ENCODE measurements around the gene ZNF804B.

Gene ZNF804B

DNA sequence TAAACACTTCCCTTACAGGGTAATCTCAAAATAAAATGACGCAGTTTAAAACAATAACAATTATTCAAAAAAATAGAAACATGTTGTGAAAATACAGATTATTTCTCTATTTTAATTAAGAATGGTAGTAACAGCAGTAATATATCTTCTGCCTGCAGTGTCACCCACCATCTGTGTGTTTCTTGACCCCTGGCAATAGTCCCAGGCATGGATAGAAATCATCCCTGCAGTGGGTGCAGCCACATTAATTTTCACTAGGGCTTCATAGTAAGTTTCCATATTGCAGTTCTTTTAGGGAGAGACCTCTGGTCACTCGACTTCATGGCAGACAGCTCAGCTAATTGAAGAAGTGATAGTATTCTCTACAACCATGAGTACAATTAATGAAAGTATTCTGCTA is 506.1 kb downstream of the ZNF804B start:
- DNase-seq (ENCODE audit: low read depth): no peak

DNA sequence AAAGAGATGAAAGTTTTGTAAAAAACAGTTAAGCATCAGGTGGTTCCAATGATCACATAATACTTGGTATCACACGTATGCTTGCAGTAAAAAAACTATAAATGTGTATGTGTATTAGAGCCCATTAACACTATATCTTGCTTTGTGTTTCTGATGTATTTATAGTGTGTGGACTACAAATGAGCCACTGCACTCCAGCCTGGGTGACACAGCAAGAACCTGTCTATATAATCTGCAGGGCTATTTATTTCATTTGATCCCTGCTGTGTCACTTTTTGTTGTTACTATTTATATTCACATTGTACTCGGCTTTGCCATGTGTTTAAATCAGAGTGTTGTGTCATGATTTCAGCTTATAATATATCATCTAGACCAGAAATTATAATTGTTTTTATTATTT is 523.8 kb downstream of the ZNF804B start:
- DNase-seq (ENCODE audit: low read depth): no peak

DNA sequence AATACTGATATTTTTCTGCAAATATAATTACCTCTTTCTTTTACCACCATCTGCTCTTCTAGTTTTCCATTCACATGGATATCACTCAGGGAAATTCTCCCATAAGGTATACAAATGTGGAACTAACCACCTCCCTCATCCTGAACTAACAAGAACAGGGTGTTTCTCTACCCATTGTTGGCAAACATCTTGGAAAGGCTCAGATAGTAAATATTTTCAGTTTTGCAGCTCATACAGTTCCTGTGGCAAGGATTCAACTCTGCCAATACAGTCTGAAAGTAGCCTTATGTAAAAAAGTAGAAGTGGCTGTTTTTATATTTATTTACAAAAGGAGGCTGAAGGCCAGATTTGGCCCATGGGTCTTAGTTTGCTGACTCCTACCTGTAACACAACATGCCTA is 549.0 kb downstream of the ZNF804B start:
- no peak for DNase-seq (ENCODE audit: low read depth)

DNA sequence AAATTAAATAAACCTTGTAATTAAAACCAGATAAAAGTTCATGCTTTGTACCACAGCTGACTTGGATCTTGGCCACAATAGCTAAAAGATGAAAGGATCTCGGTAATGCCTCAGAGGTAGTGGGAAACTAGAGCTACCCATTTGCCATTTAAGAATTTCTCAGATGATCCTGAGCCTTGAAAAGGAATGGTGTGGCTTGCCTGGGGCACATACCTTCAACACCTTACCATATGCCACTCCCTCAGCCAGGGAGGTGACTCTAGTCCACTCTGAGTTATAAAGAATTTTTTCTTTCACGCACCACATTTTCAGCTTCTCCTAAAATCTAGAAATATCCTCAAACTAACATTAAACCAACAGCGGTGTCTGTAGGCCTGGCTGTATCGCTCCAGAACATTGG is 552.4 kb downstream of the ZNF804B start:
- DNase-seq (ENCODE audit: low read depth): no peak

DNA sequence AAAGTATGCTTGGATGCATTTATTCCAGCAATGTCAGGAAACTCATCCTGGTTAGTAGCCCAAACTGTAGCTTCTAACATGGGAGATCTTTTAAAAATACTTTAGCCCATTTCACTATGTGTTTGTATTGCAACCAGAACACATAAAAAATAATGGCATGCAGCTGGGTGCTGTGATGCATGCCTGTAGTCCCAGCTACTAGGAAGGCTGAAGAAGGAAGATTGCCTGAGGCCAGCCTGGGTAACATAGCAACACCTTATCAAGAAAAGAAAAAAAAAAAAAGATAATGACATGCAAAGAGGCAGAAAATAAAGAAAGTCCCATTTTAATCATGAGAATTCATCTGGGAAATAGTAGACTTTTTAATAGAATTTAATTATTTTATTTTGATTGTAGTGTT is 553.1 kb downstream of the ZNF804B start:
- DNase-seq (ENCODE audit: low read depth): no peak

DNA sequence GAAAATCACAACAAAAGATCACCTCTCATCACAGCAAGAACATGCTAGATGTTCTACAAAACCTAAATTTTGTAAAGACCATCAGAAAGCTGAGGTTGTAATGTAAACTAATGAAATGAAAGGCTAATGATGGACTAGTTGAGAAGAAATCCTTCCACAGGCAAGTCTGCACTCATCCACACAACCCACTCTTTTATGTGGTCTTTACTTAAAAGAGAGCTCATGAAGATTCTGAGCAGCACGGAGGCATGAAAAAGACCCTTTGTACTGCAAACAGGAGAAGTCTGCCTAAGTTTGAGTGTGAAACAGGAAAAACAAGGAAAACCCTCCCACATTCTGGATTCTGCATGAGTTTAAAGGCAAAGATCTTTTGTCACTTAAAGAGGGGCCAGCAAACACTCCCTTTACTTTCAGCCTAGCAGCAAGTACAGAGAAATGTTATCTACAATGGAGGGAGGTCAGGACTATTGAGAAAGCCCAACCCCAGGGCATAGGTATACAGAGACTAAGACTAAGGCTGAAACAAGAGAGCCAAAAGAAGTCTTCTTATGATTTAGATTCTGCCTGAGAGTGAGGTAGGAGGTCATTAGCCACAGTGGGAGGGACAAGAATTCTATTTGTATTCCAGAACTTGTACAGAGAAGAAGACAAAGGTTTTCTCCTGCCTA is 557.2 kb downstream of the ZNF804B start:
- DNase-seq (ENCODE audit: low read depth): no peak

DNA sequence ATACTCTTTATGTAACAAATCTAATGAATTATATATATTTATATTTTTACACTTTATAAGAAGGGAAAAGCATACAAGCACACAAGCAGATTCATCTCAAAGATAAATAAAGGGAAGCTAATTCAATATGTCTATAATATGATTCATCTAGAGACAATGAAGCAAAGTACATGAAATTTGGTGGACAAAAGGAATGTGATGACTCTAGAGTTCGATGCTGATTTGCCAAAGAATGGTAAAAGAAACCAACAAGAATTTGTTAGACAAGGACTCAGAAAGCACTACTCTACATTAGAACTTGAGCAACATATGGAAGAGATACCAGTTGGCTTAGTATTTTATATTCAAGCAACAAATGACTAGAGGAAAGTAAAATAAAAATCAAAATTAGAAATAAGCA is 572.5 kb downstream of the ZNF804B start:
- DNase-seq (ENCODE audit: low read depth): no peak

DNA sequence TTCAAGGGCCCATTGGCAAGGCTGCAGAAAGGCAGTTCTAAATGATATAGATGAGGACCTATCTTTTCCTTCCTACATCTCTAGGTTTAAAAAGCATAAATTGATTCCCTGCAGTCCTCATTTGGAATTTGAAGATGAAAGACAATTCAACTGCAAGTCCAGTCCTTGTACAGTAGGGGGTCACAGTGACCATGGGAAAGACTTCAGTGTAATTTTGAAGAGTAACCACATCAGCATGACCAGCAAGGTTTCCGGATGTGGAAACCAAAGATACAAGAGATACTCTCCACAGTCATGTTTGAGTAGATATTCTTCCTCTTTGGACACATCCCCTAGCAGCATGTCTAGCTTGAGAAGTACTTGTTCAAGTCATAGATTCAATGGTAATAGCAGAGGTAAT is 575.3 kb downstream of the ZNF804B start:
- no peak for DNase-seq (ENCODE audit: low read depth)

DNA sequence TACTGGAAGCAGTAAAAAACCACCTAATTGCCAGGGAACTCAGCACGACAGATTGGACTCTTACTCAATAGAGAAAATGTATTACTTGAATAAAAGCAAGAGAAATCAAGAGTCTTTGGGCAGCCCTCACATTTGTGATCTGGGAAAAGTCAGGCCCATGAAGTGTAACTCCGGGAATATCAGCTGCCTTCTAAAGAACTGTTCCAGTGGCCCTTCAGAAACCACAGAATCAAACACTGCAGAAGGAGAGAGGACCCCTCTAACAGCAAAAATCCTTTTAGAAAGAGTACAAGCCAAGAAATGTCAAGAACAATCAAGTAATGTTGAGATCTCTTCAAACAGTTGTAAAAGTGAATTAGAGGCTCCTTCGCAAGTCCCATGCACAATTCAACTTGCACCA is 576.0 kb downstream of the ZNF804B start:
- no peak for DNase-seq (ENCODE audit: low read depth)

DNA sequence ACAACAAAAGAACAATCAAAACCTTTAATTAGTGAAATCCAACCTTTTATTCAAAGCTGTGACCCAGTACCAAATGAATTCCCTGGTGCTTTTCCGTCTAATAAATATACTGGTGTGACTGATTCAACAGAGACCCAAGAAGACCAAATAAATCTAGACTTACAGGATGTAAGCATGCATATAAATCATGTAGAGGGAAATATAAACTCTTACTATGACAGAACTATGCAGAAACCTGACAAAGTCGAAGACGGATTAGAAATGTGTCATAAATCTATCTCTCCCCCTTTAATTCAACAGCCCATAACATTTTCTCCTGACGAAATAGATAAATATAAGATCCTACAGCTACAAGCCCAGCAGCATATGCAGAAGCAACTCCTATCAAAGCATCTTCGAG is 576.6 kb downstream of the ZNF804B start:
- no peak for DNase-seq (ENCODE audit: low read depth)

DNA sequence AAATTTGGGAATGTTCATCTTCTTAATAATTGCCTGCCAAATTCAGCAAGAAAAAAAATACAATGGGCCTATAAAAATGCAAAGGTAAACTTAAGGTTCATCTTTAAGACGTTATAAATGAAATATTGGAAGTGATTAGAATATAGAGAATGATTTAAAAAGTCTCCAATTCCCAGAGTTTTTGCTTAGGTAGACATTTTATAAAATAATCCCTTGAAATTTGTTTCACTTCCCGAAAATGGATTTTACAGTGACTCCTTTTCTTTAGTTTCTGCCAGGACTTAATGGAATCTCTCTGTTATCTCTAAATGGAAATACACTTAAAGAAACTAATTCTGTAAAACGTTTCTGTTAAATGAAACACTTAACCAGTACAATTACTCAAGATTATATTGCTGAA is 580.2 kb downstream of the ZNF804B start:
- DNase-seq (ENCODE audit: low read depth): no peak

DNA sequence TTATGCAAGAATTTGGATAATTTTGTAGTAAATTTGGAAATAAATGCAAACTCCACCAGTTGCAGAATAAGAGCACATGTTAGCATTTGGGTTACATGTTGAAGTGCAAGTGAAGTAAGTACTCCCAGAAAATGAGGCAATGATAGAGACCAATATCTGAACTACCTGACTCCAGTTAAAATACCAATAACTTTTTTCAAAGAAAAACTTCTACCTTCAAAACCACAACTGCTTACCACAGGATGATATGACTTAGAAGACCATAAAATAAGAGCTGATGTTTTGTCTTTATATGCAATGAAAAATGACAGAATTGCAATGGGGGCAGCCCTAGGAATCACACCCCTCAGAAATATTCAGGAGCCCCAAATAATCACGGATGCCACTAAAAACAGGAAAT is 597.6 kb downstream of the ZNF804B start:
- DNase-seq (ENCODE audit: low read depth): no peak

DNA sequence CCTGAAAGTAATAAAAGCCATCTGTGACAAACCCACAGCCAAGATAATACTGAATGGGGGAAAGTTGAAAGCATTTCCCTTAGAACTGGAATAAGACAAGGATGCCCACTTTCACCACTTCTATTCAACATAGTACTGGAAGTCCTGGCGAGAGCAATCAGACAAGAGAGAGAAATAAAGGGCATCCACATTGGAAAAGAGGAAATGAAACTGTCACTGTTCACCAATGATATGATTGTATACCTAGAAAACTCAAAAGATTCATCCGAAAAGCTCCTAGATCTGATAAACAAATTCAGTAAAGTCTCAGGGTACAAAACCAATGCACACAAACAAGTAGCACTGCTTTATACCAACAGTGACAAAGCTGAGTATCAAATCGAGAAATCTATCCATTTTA is 617.7 kb downstream of the ZNF804B start:
- DNase-seq (ENCODE audit: low read depth): no peak

DNA sequence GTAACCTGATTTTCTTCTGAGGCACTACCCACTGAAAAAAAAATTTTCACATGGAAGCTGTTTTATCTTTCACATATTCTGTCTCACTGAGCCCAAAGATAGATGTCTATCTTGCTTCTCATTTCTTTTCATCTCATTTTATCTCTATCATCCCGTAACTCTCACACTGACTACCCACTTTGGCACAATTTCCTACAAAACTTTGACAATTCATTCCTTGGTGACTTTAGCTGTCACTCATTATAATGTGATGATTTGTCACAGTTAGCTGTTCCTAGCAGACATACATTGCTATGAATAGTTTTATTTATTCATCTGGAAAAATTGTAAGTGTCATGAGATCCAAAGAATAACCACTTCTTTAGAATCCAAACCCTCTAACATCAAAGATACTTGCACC is 625.9 kb downstream of the ZNF804B start:
- no peak for DNase-seq (ENCODE audit: low read depth)

Data from amniotic epithelial cell (primary cell).